Keratinocyte (primary cell): ENCODE results near the gene MAP2K5. TPM values are rescaled to one million over a fixed set of nuclear protein-coding genes. Genes with fewer than 3 reads are reported as not detected.

Source experiments
- DNase-seq: peaks from one replicate; pipeline ENCODE4 v3.0.0-alpha.2; 2011; ENCODE audit warnings: low read depth, missing footprints, low spot score
- FAIRE-seq: peaks from 2 replicates; lab custom pipeline; 2011; peaks lifted over from hg19 to GRCh38; lab: Jason Lieb, UNC
- H2AFZ ChIP-seq: 2 replicates; pipeline ENCODE4 v1.6.0; 2012; ENCODE audit warnings: low read length, control low read depth, inconsistent platforms; ENCODE audit not compliant: control insufficient read depth
- H3K27ac ChIP-seq: 2 replicates; pipeline ENCODE4 v1.5.1; 2011; ENCODE audit warnings: low read length; ENCODE audit not compliant: control insufficient read depth, insufficient read depth
- H3K27me3 ChIP-seq: 3 replicates; pipeline ENCODE4 v1.6.0; 2011; ENCODE audit warnings: low read length; ENCODE audit not compliant: control insufficient read depth, insufficient read depth; ENCODE audit errors: extremely low read depth
- H3K36me3 ChIP-seq, 2 experiments: 2 replicates in 1 of 2; 3 replicates in 1 of 2; pipeline ENCODE4 v1.5.1; 2011; ENCODE audit warnings: low read length in 2 of 2, mild to moderate bottlenecking in 1 of 2; ENCODE audit not compliant: control insufficient read depth in 2 of 2, insufficient read depth in 2 of 2; ENCODE audit errors: extremely low read depth in 1 of 2
- H3K4me1 ChIP-seq: 3 replicates; pipeline ENCODE4 v1.5.1; 2011; ENCODE audit warnings: low read length; ENCODE audit not compliant: control insufficient read depth, insufficient read depth; ENCODE audit errors: extremely low read depth
- H3K4me2 ChIP-seq: 3 replicates; pipeline ENCODE4 v1.6.0; 2011; ENCODE audit warnings: low read depth, low read length; ENCODE audit not compliant: control insufficient read depth, insufficient read depth; ENCODE audit errors: extremely low read depth
- H3K4me3 ChIP-seq, 3 experiments: fragments of 200-600 bp in 1 of 3; sonication (generic) in 1 of 3; 2 replicates in 2 of 3; 3 replicates in 1 of 3; pipeline ENCODE4 v1.5.1; 2011 to 2016; ENCODE audit warnings: low read length in 3 of 3, mild to moderate bottlenecking in 3 of 3, control low read depth in 2 of 3, inconsistent platforms in 1 of 3, low read depth in 1 of 3, mixed read lengths in 1 of 3, mixed run types in 1 of 3, moderate library complexity in 1 of 3; ENCODE audit not compliant: control insufficient read depth in 2 of 3, insufficient read depth in 2 of 3; ENCODE audit errors: extremely low read depth in 1 of 3
- H3K79me2 ChIP-seq: 2 replicates; pipeline ENCODE4 v1.6.0; 2012; ENCODE audit warnings: low read length; ENCODE audit not compliant: control insufficient read depth, insufficient read depth
- H3K9ac ChIP-seq: 3 replicates; pipeline ENCODE4 v1.6.0; 2011; ENCODE audit warnings: low read length; ENCODE audit not compliant: control insufficient read depth, insufficient read depth; ENCODE audit errors: extremely low read depth
- H3K9me1 ChIP-seq: 3 replicates; pipeline ENCODE4 v1.6.0; 2011; ENCODE audit warnings: low read length; ENCODE audit not compliant: control insufficient read depth, insufficient read depth; ENCODE audit errors: extremely low read depth
- H3K9me3 ChIP-seq: 2 replicates; pipeline ENCODE4 v1.5.1; 2012; ENCODE audit warnings: low read depth, low read length; ENCODE audit not compliant: control insufficient read depth
- H4K20me1 ChIP-seq: 3 replicates; pipeline ENCODE4 v1.6.0; 2011; ENCODE audit warnings: low read length; ENCODE audit not compliant: control insufficient read depth, insufficient read depth; ENCODE audit errors: extremely low read depth
- EZH2 ChIP-seq: IDR thresholded peaks from one replicate; pipeline ENCODE4 v1.6.1; 2012; ENCODE audit warnings: inconsistent platforms, mild to moderate bottlenecking, low read length, moderate library complexity
- dilution Hi-C: fragments of 300-500 bp; cut with MboI; formaldehyde crosslinking; loops from one replicate; pipeline ENCODE4 v1.7.0; 2020; ENCODE audit warnings: low sequenced_read_pairs; ENCODE audit not compliant: extremely low pct_ligation_motif_present
- polyA plus RNA-seq, 5 experiments: library from polyadenylated mRNA; depleted of rRNA in 3 of 5; stranded (reverse) in 3 of 5; stranded (forward) in 1 of 5; unstranded in 1 of 5; fragments of >200 nt; gene quantifications; 1 replicate in 1 of 5; 2 replicates in 3 of 5; 3 replicates in 1 of 5; pipeline versions ENCODE4 v1.2.1 to v1.2.3, GENCODE V29; 2011 to 2012; ENCODE audit warnings: missing spikeins in 2 of 5, low read depth in 1 of 5, low replicate concordance in 1 of 5
- TF ChIP-seq, protein P1 (sequence below), 3 experiments: IDR thresholded peaks in 1 of 3; conservative IDR thresholded peaks in 1 of 3; optimal IDR thresholded peaks in 1 of 3; 2 replicates in 2 of 3; 3 replicates in 1 of 3; pipeline versions ENCODE3 to v1.5.1; 2011; ENCODE audit warnings: low read length in 3 of 3, mild to moderate bottlenecking in 3 of 3, moderate library complexity in 2 of 3, control low read depth in 1 of 3, inconsistent platforms in 1 of 3; ENCODE audit not compliant: insufficient read depth in 2 of 3; ENCODE audit errors: extremely low read depth in 1 of 3

MAP2K5 gene
- polyA plus RNA-seq, 1 donor (not counting 4 experiments of a cell fraction or from before 2014, with no cell fraction given), result 3.6 TPM

GRCh38 chr15:67508407-67508806 lies 34.1 kb upstream of the MAP2K5 start:
- FAIRE-seq, result no peak
- H2AFZ ChIP-seq, result no peak overlapping the region
- H3K9ac ChIP-seq, result no peak overlapping the region
- no peak for DNase-seq
- H3K79me2 ChIP-seq, result no peaks in the 10 kb centered on the region
- H3K27ac ChIP-seq, result no peak overlapping the region
- peaks cover 0 to 2% of the 10 kb centered on the region in 2 experiments for H3K36me3 ChIP-seq
- no peaks in the 10 kb centered on the region for H4K20me1 ChIP-seq
- no peak for TF ChIP-seq EZH2
- TF ChIP-seq, protein P1, sequence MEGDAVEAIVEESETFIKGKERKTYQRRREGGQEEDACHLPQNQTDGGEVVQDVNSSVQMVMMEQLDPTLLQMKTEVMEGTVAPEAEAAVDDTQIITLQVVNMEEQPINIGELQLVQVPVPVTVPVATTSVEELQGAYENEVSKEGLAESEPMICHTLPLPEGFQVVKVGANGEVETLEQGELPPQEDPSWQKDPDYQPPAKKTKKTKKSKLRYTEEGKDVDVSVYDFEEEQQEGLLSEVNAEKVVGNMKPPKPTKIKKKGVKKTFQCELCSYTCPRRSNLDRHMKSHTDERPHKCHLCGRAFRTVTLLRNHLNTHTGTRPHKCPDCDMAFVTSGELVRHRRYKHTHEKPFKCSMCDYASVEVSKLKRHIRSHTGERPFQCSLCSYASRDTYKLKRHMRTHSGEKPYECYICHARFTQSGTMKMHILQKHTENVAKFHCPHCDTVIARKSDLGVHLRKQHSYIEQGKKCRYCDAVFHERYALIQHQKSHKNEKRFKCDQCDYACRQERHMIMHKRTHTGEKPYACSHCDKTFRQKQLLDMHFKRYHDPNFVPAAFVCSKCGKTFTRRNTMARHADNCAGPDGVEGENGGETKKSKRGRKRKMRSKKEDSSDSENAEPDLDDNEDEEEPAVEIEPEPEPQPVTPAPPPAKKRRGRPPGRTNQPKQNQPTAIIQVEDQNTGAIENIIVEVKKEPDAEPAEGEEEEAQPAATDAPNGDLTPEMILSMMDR (optimal IDR thresholded peaks at IDR 0.05 in 1 of 3, IDR thresholded peaks at IDR 0.05 in 1 of 3, conservative IDR thresholded peaks at IDR 0.05 in 1 of 3; ENCODE audit: extremely low read depth in 1 of 3, insufficient read depth in 2 of 3, low read length in 3 of 3), result no peak
- no peak overlapping the region for H3K4me2 ChIP-seq
- no peaks in the 10 kb centered on the region for H3K27me3 ChIP-seq
- dilution Hi-C loops, result no loop called here
- peaks cover 8% of the 10 kb centered on the region for H3K4me1 ChIP-seq
- no peak overlapping the region for H3K4me3 ChIP-seq
- H3K9me1 ChIP-seq, result peaks cover 2% of the 10 kb centered on the region
- H3K9me3 ChIP-seq, result no peaks in the 10 kb centered on the region

- no peak for TF ChIP-seq EZH2
- TF ChIP-seq, protein P1 (optimal IDR thresholded peaks at IDR 0.05 in 1 of 3, IDR thresholded peaks at IDR 0.05 in 1 of 3, conservative IDR thresholded peaks at IDR 0.05 in 1 of 3; ENCODE audit: extremely low read depth in 1 of 3, insufficient read depth in 2 of 3, low read length in 3 of 3), result no peak
- no peaks in the 10 kb centered on the region for H3K9me3 ChIP-seq
- no peak for DNase-seq
- H3K9ac ChIP-seq, result no peak overlapping the region
- H3K36me3 ChIP-seq, result peaks cover 0 to 2% of the 10 kb centered on the region in 2 experiments
- peaks cover 2% of the 10 kb centered on the region for H3K9me1 ChIP-seq
- no peak overlapping the region for H3K4me3 ChIP-seq
- no peak for FAIRE-seq
- H3K27me3 ChIP-seq, result no peaks in the 10 kb centered on the region
- dilution Hi-C loops, result no loop called here
- no peaks in the 10 kb centered on the region for H3K79me2 ChIP-seq
- H3K4me2 ChIP-seq, result no peak overlapping the region
- peaks cover 8% of the 10 kb centered on the region for H3K4me1 ChIP-seq
- no peak overlapping the region for H2AFZ ChIP-seq
- no peaks in the 10 kb centered on the region for H4K20me1 ChIP-seq
- H3K27ac ChIP-seq, result no peak overlapping the region
These were observed 32.6 kb upstream of the MAP2K5 start for GRCh38 chr15:67509918-67510317.
